ENCODE results near the gene UBE2QL1. TPM values are rescaled to one million over a fixed set of nuclear protein-coding genes. Genes with fewer than 3 reads are reported as not detected.
A peak's percentile ranks its signal among the peaks of the same experiment; 100 is the strongest.

The UBE2QL1 gene
- total and polyA plus RNA-seq, 8 donors, result 0.58 to 6.1 (median 0.95) TPM; not detected in 1

DNA sequence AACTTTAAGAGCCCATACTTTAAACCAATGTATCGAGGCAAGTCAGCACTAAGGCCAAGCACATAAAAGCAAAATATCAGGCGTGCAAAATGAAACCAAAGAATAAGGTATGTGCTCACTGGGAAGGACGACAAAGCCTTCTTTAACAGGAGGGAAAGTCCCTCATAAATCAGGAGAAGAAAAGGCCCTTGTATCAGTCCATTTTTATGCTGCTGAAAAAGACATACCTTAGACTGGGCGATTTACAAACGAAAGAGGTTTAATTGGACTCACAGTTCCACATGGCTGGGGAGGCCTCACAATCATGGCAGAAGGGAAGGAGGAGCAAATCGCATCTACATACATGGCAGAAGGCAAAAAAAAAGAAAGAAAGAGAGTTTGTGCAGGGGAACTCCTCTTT lies 68.9 kb downstream of the UBE2QL1 start:
- H3K27ac ChIP-seq, result peak overlapping the region in 1 of 5 donors; percentile 31
- no peak for TF ChIP-seq EP300 (IDR thresholded peaks at IDR 0.05)
- no peak for TF ChIP-seq POLR2AphosphoS5 (IDR thresholded peaks at IDR 0.05)
- TF ChIP-seq POLR2A (IDR thresholded peaks at IDR 0.05), result no peak
- TF ChIP-seq CTCF (IDR thresholded peaks at IDR 0.05), result no peak
- 48 to 57% (median 57%) methylated on average over 6 of the region's 6 CpGs for WGBS, 5 donors
- H3K4me1 ChIP-seq, result peaks cover 0 to 4% (median 1%) of the 10 kb centered on the region in 4 donors
- no peaks in the 10 kb centered on the region for H3K9me3 ChIP-seq
- no peak overlapping the region for H3K4me3 ChIP-seq
- intact Hi-C loops (cut with DNase I; ENCODE audit: low total_unique reads), result no loop called here
- DNase-seq, result no peak
- peaks cover 0 to 23% (median 0%) of the 10 kb centered on the region in 3 donors for H3K27me3 ChIP-seq
- H3K36me3 ChIP-seq, result no peaks in the 10 kb centered on the region

GRCh38 chr5:6518298-6519057 lies 69.8 kb downstream of the UBE2QL1 start:
- 74 to 83% (median 79%) methylated on average over 9 of the region's 9 CpGs for WGBS, 5 donors
- TF ChIP-seq POLR2AphosphoS5 (IDR thresholded peaks at IDR 0.05), result no peak
- no peak for TF ChIP-seq EP300 (IDR thresholded peaks at IDR 0.05)
- no peak for TF ChIP-seq CTCF (IDR thresholded peaks at IDR 0.05)
- no peak for TF ChIP-seq POLR2A (IDR thresholded peaks at IDR 0.05)
- Histone ChIP-seq H3K27ac (no peak overlapping the region), H3K4me1 (peaks cover 0 to 4% (median 1%) of the 10 kb centered on the region in 4 donors), H3K36me3 (no peaks in the 10 kb centered on the region), H3K9me3 (no peaks in the 10 kb centered on the region), H3K4me3 (no peak overlapping the region), H3K27me3 (peaks cover 0 to 31% (median 0%) of the 10 kb centered on the region in 3 donors)
- no peak for DNase-seq
- intact Hi-C loops (cut with DNase I; ENCODE audit: low total_unique reads), result no loop called here

DNA sequence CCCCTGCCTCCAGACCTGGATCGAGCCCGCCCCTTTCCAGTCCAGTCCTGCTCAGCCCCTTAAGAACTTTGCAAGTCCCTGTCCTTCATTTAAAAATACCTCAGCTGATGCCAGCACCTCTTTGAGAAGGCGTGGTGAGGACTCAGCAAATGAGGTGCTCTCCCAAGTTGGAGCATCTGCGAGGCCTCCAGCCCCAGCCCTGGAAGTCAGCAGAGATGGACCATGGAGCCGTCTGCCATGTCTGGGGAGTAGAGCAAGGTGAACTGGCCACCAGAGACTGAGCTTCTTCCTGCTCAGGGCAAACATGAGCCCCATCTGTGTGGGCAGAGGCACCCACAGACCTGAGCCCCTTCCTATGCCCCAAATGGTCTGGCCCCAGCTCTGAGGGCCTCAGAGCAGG lies 71.5 kb downstream of the UBE2QL1 start:
- H3K4me1 ChIP-seq, result peaks cover 0 to 4% (median 1%) of the 10 kb centered on the region in 4 donors
- H3K36me3 ChIP-seq, result no peaks in the 10 kb centered on the region
- TF ChIP-seq POLR2A (IDR thresholded peaks at IDR 0.05) (no peak), POLR2AphosphoS5 (IDR thresholded peaks at IDR 0.05) (no peak), CTCF (IDR thresholded peaks at IDR 0.05) (no peak), EP300 (IDR thresholded peaks at IDR 0.05) (no peak)
- no peak overlapping the region for H3K27ac ChIP-seq
- DNase-seq, result no peak
- intact Hi-C loops (cut with DNase I; ENCODE audit: low total_unique reads), result no loop called here
- WGBS, 5 donors, result 86 to 100% (median 91%) methylated on average over 1 to 5 of the region's 5 CpGs
- H3K9me3 ChIP-seq, result no peaks in the 10 kb centered on the region
- H3K27me3 ChIP-seq, result peaks cover 0 to 31% (median 0%) of the 10 kb centered on the region in 3 donors
- no peak overlapping the region for H3K4me3 ChIP-seq

- peaks cover 0 to 31% (median 0%) of the 10 kb centered on the region in 3 donors for H3K27me3 ChIP-seq
- DNase-seq, result no peak
- H3K27ac ChIP-seq, result no peak overlapping the region
- H3K4me3 ChIP-seq, result no peak overlapping the region
- TF ChIP-seq EP300 (IDR thresholded peaks at IDR 0.05), result no peak
- H3K9me3 ChIP-seq, result no peaks in the 10 kb centered on the region
- no peaks in the 10 kb centered on the region for H3K36me3 ChIP-seq
- H3K4me1 ChIP-seq, result no peaks in the 10 kb centered on the region
- intact Hi-C loops (cut with DNase I; ENCODE audit: low total_unique reads), result no loop called here
- WGBS, 5 donors, result 79 to 87% (median 84%) methylated on average over 15 to 16 of the region's 16 CpGs
Measured at GRCh38 chr5:6522331-6522730, 73.7 kb downstream of the UBE2QL1 start.

- Histone ChIP-seq H3K27me3 (peaks cover 0 to 31% (median 0%) of the 10 kb centered on the region in 3 donors), H3K4me3 (no peak overlapping the region), H3K27ac (no peak overlapping the region), H3K9me3 (no peaks in the 10 kb centered on the region), H3K36me3 (no peaks in the 10 kb centered on the region), H3K4me1 (no peaks in the 10 kb centered on the region)
- WGBS, 5 donors, result 60 to 77% (median 67%) methylated on average over 9 of the region's 9 CpGs
- no peak for DNase-seq
- intact Hi-C loops (cut with DNase I; ENCODE audit: low total_unique reads), result no loop called here
- TF ChIP-seq EP300 (IDR thresholded peaks at IDR 0.05) (no peak), POLR2A (IDR thresholded peaks at IDR 0.05) (no peak), POLR2AphosphoS5 (IDR thresholded peaks at IDR 0.05) (no peak), CTCF (IDR thresholded peaks at IDR 0.05) (no peak)
Measured at GRCh38 chr5:6522923-6523322, 74.3 kb downstream of the UBE2QL1 start.
